Fibroblast of peridontal ligament (primary cell): ENCODE data around the gene ITPR1.

Source experiments
- DNase-seq: peaks from one replicate; pipeline ENCODE4 v3.0.0-alpha.2; 2010; ENCODE audit errors: extremely low read depth

Gene ITPR1

GRCh38 chr3:4744405-4745234, 251.5 kb downstream of the ITPR1 start:
- DNase-seq = peak; percentile 13

- DNase-seq = no peak
Measured at GRCh38 chr3:4745235-4745610, 252.1 kb downstream of the ITPR1 start.

GRCh38 chr3:4746241-4746958, 253.3 kb downstream of the ITPR1 start:
- DNase-seq = peak; percentile 14

GRCh38 chr3:4748127-4748526, 255.0 kb downstream of the ITPR1 start:
- no peak for DNase-seq

GRCh38 chr3:4748701-4749378, 255.7 kb downstream of the ITPR1 start:
- no peak for DNase-seq

- no peak for DNase-seq
Measured at GRCh38 chr3:4749567-4750002, 256.4 kb downstream of the ITPR1 start.

GRCh38 chr3:4750306-4750968, 257.3 kb downstream of the ITPR1 start:
- DNase-seq = no peak

GRCh38 chr3:4751029-4751501, 257.9 kb downstream of the ITPR1 start:
- no peak for DNase-seq

- peak; percentile 26 for DNase-seq
Measured at GRCh38 chr3:4751502-4752101, 258.5 kb downstream of the ITPR1 start.

- no peak for DNase-seq
Measured at GRCh38 chr3:4752201-4753072, 259.3 kb downstream of the ITPR1 start.

- DNase-seq = no peak
Measured at GRCh38 chr3:4753073-4753691, 260.0 kb downstream of the ITPR1 start.

GRCh38 chr3:4754180-4755086, 261.3 kb downstream of the ITPR1 start:
- DNase-seq = no peak

GRCh38 chr3:4755566-4755965, 262.4 kb downstream of the ITPR1 start:
- DNase-seq = no peak

- no peak for DNase-seq
Measured at GRCh38 chr3:4756057-4756775, 263.1 kb downstream of the ITPR1 start.

- DNase-seq = no peak
Measured at GRCh38 chr3:4756855-4757574, 263.9 kb downstream of the ITPR1 start.

GRCh38 chr3:4757575-4758248, 264.6 kb downstream of the ITPR1 start:
- no peak for DNase-seq

GRCh38 chr3:4758249-4758860, 265.2 kb downstream of the ITPR1 start:
- DNase-seq = no peak
